HG03196 (cell line): ENCODE data around the gene NBAS.
"Not testable (repeated sequence)": the region's sequence is repeated elsewhere in the genome, so short reads cannot be mapped to it uniquely, and the experiment has no call there.

Source experiments
- ATAC-seq: cut with Tn5 transposase; IDR thresholded peaks from one replicate; pipeline ENCODE4 v1.9.1; 2021; ENCODE audit not compliant: unreplicated experiment

Gene NBAS

DNA sequence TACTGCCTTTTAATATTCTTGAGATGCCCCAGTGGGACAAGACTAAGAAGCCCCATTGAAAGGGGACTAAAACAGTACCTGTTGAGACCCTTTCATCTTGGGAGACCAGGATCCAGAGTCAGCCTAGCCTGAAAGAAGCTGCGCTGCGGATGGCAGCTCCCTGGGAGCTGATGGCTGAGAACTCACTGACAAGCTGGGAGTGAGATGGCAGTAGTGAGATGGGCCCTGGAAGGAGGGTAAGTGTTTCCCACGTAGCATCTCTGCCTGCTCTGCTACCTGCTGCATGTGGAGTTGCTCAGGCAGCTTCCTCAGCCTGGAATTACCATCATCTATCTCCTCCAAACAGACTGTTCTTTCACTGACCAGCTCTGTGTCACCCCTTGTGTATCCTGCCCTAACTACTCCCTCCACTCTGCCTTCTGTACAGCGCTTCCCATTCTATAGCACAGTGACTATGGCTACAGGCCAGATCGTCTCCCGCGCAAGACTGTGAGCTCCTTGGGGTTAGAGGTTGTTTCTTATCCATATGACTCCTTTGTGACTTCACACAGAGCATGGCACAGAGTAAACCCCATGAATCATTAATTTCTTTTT, 330.4 kb downstream of the NBAS start:
- ATAC-seq: no peak

DNA sequence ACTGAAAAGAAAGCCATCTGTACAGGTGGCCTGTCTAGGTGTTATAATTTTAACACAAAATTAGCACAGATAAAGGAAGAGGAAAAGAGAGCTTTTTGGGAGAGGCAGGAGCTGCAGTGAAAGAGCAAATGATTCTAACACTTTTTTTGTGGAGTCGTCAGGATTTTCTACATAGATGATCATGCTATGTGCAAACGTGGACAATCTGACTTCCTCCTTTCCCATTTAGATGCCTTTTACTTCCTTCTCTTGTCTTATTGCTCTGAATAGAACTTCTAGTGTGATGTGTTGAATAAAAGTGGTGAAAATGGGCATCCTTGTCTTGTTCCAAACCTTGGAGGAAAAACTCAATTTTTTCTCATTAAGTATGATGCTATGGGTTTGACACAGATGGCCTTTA, 334.5 kb downstream of the NBAS start:
- no peak for ATAC-seq

DNA sequence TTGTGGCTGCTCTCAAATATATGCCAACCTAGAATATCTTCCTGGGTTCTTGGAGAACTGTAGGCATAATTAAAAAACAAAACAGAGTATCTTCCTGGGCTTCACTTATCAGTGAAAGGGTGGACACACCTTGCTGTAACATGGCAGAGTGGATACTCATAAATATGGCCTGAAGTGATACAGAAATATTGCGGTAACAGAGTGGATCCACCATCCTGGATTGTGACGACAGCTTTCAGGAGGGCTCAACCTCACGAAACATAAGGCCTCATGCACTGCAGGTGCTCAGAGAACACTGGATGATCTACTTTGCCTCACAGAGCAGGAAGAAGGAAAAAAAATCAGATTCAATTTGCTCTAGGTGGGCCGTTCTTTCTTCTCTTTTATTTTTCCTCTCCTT, 336.0 kb downstream of the NBAS start:
- no peak for ATAC-seq

DNA sequence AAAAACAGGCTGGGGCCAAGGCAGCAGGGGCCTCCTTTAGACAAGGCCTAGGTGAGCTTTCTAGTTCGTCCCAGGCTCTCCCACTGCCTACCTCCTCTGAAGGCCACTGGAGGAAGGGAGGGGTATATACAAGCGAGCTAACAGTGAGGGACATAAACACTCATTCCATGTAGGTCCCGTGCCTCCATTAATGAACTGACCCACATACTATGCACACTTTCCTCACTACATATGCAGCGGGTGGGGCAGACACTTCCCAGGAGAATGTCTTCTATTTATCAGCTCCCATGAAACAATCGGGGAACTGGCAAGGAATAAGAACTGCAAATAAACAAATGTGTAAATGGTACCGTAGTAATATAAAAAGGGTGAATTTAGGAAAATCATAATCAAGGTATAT, 336.5 kb downstream of the NBAS start:
- ATAC-seq: no peak

DNA sequence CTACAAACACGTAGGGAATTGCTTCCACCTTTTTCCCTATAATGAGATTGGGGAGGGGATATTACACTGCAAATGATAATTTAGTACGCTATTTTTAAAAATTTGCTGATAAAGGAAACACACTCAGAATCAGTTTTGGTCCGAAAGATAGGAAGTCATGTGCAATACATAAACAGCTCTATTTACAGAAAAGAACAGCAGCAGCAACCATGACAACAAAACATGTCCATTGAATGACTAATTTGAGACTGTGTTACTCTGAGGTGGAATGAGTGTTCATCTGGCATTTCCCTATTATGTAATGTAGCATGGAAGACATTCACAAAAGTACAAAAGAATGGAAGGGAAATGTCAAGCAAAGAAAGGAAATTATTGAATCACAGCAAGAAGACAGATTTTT, 337.2 kb downstream of the NBAS start:
- ATAC-seq: no peak

DNA sequence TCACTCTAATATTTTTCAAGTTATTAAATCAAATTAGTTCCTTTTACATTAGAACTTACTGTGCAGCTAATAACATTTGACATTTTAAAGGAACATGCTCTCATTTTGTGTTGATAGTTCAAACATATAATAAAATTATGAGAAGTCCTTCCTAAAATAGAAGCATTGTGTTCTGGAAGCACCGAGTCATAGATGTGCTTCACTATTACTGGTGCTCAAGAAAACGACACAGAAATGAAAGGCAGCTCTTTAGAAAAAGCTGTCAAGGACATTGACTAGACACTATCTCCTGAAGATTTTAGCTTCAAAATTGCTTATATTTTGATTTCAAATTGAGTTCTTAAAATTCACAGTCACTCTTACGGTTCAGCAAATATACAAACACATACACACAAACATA, 338.3 kb downstream of the NBAS start:
- no peak for ATAC-seq

DNA sequence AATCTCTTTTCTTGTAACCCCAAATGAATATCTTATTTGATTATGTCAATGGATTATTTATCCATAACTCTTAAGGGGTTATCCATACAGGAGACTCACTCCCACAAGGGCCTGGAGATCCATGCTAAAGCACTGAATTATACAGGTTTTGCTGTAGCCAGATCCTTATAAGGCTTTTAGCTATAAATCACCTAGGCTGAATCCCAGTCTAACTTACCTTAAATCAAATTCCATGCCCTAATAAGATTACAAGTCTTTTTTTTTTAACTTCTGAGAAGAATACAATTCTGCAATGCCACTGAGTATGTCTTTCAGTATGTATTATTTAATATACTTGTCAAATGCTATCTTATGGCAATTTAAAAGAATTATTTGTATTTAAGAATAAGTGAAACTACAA, 340.5 kb downstream of the NBAS start:
- ATAC-seq: no peak

DNA sequence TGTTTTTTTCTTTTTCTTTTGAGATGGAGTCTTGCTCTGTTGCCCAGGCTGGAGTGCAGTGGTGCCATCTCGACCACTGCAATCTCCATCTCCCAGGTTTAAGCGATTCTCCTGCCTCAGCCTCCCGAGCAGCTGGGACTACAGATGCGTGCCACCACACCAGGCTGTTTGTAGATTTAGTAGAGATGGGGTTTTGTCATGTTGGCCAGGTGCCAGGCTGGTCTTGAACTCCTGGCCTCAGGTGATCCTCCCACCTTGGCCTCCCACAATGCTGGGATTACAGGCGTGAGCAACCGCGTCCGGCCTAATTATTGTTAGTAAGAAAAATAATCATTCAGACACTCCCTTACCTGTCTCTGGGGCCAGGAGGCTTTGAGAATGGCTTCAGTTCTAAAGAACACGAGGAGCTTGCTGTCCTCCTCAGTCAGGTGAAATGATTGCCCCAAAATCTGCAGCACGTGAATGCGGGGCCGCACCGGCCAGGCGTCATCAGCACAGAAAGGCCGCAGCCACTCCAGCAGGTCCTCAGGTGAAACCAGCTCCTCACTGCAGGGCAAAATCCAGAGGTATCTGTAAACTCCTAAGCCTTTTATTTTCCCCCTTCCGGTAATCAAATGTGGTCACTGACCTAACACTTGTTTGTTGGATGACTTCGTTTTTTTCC, 342.6 kb downstream of the NBAS start:
- no peak for ATAC-seq

DNA sequence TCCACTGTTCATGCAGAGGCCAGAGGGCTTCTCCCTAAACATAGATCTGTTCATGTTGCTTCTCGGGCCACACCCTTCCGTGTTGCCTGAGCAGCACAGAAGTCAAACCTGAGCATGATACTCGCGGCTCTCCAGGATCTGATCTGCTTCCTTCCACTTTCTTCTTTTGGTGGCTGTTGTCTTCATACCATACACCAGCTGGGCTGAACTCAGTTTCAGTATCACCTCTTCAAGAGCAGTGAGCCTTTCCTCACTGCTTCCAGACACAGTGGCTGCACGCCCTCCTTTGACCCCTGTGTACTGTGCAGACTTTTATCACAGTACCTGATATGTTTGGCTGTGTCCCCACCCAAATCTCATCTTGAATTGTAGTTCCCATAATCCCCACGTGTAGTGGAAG, 348.9 kb downstream of the NBAS start:
- ATAC-seq: no peak

DNA sequence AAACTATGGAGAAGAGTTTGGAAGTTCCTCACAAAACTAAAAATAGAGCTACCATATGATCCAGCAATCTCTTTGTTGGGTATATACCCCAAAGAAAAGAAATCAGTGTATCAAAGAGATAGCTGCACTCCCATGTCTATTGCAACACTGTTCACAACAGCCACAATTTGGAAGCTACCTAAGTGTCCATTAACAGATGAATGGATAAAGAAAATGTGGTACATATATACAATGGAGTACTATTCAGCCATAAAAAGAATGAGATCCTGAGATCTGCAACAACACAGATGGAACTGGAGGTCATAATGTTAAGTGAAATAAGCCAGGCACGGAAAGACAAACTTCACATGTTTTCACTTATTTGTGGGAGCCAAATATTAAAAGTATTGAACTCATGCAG, 350.6 kb downstream of the NBAS start:
- ATAC-seq: not testable (repeated sequence)

DNA sequence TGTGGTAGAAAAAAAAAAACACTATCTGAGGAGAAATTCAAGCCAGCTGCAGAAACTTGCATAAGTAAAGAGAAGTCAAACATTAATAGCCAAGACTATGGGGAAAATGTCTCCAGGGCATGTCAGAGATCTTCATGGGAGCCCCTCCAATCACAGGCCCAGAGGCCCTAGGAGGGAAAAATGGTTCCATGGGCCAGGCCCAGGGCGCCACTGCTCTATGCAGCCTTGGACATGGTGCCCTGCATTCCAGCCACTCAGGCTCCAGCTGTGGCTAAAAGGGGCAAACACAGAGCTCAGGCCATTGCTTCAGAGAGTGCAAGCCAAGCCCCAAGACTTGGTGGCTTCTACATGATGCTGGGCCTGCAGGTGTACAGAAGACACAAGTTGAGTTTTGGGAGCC, 354.7 kb downstream of the NBAS start:
- no peak for ATAC-seq

DNA sequence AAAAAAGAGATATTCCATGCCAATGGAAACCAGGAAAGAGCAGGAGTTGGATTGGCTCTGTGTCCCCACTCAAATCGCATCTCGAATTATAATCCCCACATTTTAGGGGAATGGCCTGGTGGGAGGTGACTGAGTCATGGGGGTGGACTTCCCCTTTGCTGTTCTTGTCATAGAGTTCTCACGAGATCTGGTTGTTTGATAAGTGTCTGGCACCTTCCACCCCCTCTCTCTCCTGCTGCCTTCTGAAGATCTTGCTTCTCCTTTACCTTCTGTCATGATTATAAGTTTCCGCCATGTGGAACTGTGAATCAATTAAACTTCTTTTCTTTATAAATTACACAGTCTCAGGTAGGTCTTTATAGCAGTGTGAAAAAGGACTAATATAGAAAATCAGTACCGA, 355.6 kb downstream of the NBAS start:
- ATAC-seq: no peak

DNA sequence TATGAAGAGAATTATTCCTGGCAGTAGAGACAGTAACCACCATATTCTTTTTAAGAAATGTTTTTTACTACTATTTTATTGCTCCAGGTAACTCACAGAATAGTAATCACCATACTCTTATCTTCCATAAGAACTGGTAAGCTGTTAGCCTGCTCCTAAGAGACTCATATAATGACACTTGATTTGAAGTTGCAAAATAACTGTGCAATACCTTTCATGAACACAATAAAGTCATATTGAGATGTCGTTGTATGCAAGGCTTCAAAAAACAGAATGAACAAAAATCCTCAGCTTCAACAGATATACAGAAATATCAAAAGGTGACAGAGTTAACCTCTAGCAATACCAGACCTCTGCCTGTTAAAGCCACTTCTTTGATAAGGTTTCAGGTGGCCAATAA, 360.1 kb downstream of the NBAS start:
- ATAC-seq: no peak

DNA sequence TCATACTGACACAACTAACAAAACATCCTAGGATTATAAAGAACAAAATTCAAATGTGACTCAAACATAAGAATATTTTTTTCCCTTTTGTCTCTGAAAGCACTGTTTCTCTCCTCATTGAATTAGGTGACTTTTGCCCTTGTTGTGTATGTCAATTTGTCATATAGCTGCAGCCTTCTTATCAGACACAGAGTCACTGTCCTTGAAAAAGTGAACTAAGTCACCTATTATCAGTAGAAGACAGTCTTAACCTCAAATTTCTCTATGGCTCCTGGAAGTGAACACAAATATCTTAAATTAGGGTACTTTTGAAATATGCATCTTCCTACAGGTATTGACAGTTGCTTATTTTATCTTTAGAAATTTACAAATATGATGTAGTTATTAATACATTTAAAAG, 360.6 kb downstream of the NBAS start:
- no peak for ATAC-seq

DNA sequence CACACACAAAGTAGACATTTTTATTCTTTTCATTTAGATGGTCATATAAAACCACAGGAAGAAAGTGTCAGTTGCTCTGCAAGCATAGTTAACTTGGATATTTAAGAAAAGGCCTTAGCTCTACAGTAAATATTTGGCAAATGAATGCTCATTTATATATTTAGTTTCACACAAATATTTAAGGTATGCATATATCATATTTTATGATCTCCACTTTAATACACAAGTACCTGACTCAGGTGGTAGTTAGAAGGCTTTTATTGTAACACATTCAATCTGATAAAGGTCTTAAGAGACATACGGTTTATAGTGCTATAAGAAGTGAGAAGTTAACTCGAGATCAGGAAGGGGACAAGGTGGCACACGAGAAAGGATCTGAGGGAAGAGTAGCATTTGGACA, 363.1 kb downstream of the NBAS start:
- no peak for ATAC-seq

DNA sequence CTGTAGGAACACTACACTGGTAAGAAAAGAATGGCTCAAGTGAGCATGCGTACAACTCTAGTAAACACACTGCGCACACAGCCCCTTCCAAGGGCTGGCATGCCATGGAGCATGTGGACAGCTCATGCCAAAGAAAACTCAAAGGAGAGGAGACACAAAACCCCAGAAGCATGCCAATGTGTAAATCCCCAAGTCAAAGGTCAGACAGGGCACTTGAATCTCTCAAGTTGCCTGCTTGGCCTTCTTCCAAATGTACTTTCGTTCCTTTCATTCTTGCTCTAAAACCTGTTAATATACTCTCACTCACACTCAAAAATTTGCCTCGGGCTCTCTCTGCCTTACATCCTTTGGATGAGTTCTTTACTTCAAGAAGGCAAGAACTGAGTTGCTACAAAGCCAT, 365.3 kb downstream of the NBAS start:
- no peak for ATAC-seq

DNA sequence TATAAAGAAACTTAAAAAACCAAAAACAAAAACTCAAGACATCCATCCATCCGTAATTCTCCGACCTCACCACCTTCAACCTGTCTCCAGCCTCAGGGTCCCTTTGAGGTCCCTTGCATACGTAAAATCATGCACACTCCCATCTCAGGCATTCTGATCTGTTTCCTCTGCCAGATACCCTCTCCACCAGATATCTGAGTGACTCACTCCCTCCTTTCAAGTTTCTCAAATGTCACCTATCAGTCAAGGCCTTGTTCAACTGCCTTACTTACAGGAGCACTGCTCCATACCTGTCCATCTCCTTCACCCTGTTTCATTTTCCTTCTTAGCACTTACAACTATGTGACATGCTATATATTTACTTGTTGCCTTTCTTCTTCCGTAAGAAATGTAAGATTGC, 369.3 kb downstream of the NBAS start:
- no peak for ATAC-seq

DNA sequence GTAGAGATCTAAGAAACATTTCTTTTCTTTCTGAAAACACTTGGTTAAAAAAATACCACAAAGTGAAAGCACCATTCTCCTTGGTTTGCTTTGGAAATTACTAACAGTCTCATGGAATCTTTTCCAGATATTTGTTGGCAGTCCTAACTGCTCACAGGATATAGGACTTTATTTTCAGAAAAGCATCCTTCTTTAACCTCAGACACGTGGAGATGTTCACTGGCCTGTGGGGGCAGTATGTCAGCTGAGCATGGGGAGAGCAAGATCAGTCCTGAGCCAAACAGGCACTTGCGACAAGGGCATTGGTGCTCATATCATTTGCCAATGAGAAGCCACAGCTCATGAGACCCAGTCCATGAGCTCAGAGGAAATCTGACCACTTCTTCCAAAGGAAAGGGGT, 371.9 kb downstream of the NBAS start:
- ATAC-seq: no peak

DNA sequence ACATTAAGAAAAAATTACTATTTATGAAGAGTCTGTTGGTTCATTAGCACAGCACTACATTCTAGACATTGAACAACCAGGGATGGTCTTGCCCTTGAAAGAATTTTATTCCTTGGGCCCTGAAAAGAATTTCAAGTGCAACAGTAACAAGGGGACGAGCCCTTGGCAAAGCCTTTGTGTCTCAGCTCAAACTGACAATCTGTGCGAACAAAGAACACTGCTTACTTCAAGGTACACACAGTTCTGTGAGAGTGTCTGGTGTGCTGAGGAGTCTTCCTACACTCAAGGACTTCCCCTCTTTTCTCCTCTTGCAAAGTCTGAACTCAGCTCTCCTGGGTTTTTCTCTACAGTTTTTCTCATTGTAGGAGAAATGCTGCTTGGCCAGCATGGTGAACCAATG, 373.4 kb downstream of the NBAS start:
- ATAC-seq: no peak

DNA sequence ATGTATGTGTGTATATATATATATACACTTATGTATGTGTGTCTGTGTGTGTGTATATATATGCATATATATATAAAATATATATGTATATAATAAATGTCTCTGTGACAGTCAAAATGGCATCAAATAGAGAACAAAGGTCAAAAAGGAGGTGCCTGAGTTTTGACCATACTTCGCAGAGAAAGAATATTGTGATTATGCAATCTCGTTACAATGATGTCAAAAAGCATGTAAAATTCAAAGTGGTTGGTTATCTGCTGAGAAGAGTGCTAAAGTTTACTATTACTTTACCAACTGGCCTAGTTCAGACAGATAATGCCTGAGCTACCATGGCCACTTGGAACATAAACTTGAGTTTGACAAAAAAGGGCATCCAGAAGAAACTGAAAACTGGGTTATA, 375.0 kb downstream of the NBAS start:
- ATAC-seq: no peak

DNA sequence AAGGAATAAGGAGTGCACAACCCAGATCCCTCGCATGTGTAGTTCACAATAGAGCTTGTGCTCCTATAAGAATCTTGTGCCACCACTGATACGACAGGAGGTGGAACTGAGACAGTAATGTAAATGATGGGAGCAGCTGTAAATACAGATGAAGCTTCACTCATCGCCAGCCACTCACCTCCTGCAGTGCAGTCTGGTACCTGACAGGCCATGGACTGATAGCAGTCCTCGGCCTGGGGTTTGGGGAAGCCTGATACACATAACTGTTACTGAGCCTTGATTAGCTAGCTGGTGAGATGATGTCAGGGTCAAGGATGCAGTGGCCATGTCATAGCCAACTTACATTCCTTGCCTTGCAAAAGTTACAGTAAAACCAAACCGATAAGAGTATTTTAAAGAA, 376.6 kb downstream of the NBAS start:
- ATAC-seq: no peak

DNA sequence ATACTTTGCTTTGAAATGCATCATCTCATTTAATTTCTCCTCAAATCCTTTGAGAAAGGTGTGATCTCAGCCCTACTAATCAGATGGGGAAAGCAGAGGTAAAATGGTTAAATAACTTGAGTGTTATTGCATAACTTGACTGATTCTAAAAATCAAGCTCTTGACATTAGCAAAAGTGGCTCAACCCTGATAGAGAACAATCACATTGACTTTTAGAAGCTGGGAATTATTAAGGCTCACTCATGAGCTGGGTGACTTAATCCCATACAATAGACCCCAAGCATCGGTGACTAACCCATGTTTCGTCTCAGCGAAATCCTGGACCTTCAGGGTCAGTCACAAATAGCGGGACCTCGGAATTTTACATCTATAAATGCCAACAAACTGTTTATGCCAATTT, 378.9 kb downstream of the NBAS start:
- ATAC-seq: no peak

DNA sequence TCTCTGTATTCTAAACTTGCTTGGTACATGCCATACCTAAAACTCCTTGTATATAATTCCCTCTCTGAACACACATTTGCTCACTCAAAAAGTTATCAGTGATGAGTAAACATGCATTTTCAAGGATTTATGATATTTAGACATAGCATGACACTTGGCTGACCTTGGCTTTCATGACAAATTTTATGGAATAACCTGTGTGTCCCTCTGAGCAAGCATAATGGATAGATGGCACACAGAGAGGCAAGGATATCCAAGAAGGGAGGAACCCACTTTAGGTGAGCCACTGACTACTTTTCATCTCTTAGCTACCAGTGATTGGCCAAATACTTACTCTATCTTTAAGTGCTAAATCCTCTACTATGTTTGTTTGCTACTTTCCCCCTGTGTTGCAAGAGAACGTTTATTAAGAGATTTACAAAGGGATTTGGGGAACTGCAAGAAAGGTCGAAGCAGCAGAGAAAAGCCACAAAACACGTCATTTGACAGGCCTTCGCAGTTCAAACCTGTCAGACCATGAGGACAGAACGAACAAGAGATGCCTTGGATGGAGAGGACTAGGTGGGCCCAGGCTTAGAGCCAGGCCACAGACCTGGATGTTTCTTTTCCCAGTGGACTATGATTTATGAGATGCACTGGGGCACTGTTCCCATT, 379.9 kb downstream of the NBAS start:
- ATAC-seq: no peak
